ENCODE measurements around the gene NCKAP5. TPM values are rescaled to one million over a fixed set of nuclear protein-coding genes. Genes with fewer than 3 reads are reported as not detected.
A peak's percentile ranks its signal among the peaks of the same experiment; 100 is the strongest.

Gene NCKAP5
- total and polyA plus RNA-seq, 4 donors, result 0.57 to 2.8 (median 2.4) TPM

DNA sequence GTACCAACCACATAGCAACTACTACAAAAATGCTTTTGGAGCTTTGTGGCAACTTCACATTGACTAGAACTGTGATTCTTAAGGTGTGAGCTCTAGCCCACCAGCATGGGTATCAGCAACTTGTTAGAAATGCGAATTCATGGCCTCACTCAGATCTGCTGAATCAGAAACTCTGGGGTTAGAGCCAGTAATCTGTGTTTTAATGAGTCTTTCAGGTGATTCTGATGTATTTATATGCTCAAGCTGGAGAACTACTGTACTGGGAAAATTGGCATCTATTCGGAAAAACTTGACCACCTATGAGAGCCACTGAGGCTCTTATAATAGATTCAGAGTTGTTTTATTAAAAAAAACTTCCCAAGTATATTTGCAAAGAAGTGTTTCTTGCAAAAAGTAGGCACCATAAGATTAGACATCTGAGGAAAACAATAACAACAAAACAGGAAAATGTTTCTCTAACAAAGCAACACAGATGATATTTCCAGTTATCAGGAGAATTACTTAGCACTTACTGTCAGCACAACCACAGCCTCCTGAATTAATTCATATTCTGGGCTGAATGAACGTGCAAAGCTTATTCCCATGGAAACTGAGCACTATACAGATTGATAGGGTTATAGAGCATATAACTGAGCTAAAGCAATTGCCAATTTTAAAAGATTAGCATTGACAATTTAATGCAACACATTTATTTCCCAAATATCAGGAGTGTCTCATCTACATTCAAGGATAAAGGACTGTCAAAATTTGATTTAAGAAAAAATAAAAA is 71.6 kb downstream of the NCKAP5 start:
- Histone ChIP-seq H3K9ac (ENCODE audit: low read depth in 1 of 2, low read length in 2 of 2) (no peak overlapping the region), H3K9me3 (ENCODE audit: control insufficient read depth in 4 of 4, low read length in 3 of 4) (no peaks in the 10 kb centered on the region), H3K4me3 (ENCODE audit: low read depth in 1 of 3, low read length in 3 of 3) (no peak overlapping the region), H3K36me3 (ENCODE audit: control insufficient read depth in 4 of 4, insufficient read depth in 3 of 4, low read depth in 1 of 4, low read length in 3 of 4) (no peaks in the 10 kb centered on the region), H3K27me3 (ENCODE audit: control insufficient read depth in 4 of 4, insufficient read depth in 4 of 4, low read length in 3 of 4) (no peaks in the 10 kb centered on the region), H3K4me1 (ENCODE audit: control insufficient read depth in 4 of 4, insufficient read depth in 4 of 4, low read length in 3 of 4) (peaks cover 0 to 45% (median 13%) of the 10 kb centered on the region in 4 donors), H3K27ac (ENCODE audit: low read depth in 1 of 2, low read length in 2 of 2) (no peak overlapping the region)
- DNase-seq (ENCODE audit: low spot score), result no peak
- 88% methylated on average over 3 of the region's 3 CpGs for WGBS
- TF ChIP-seq YY1 (IDR thresholded peaks at IDR 0.05), result no peak
- no peak for TF ChIP-seq FOXA2 (IDR thresholded peaks at IDR 0.05)
- no peak for TF ChIP-seq EGR1 (IDR thresholded peaks at IDR 0.05; ENCODE audit: low read depth in 2 of 2)

- no peaks in the 10 kb centered on the region for H3K36me3 ChIP-seq (ENCODE audit: control insufficient read depth in 4 of 4, insufficient read depth in 3 of 4, low read depth in 1 of 4, low read length in 3 of 4)
- TF ChIP-seq GABPA (IDR thresholded peaks at IDR 0.05 in 1 of 2, conservative IDR thresholded peaks at IDR 0.05 in 1 of 2) (no peak), SP1 (IDR thresholded peaks at IDR 0.05) (peak; percentile 84), ATF3 (IDR thresholded peaks at IDR 0.05) (no peak), TAF1 (conservative IDR thresholded peaks at IDR 0.05) (no peak), HNF4G (IDR thresholded peaks at IDR 0.05) (peak; percentile 56), RAD21 (IDR thresholded peaks at IDR 0.05) (peak in 1 of 2 donors; percentile 45), EGR1 (IDR thresholded peaks at IDR 0.05; ENCODE audit: low read depth in 2 of 2) (peak in 1 of 2 donors; percentile 49), FOXA1 (IDR thresholded peaks at IDR 0.05) (peak; percentile 71), JUND (IDR thresholded peaks at IDR 0.05) (peak in 1 of 2 donors; percentile 59), YY1 (IDR thresholded peaks at IDR 0.05) (peak; percentile 75), FOXA2 (IDR thresholded peaks at IDR 0.05) (peak; percentile 71), RXRA (IDR thresholded peaks at IDR 0.05) (peak; percentile 81 to 90), HNF4A (conservative IDR thresholded peaks at IDR 0.05) (peak; percentile 90 to 95), NR2F2 (IDR thresholded peaks at IDR 0.05) (peak; percentile 15)
- TF ChIP-seq, protein P1, sequence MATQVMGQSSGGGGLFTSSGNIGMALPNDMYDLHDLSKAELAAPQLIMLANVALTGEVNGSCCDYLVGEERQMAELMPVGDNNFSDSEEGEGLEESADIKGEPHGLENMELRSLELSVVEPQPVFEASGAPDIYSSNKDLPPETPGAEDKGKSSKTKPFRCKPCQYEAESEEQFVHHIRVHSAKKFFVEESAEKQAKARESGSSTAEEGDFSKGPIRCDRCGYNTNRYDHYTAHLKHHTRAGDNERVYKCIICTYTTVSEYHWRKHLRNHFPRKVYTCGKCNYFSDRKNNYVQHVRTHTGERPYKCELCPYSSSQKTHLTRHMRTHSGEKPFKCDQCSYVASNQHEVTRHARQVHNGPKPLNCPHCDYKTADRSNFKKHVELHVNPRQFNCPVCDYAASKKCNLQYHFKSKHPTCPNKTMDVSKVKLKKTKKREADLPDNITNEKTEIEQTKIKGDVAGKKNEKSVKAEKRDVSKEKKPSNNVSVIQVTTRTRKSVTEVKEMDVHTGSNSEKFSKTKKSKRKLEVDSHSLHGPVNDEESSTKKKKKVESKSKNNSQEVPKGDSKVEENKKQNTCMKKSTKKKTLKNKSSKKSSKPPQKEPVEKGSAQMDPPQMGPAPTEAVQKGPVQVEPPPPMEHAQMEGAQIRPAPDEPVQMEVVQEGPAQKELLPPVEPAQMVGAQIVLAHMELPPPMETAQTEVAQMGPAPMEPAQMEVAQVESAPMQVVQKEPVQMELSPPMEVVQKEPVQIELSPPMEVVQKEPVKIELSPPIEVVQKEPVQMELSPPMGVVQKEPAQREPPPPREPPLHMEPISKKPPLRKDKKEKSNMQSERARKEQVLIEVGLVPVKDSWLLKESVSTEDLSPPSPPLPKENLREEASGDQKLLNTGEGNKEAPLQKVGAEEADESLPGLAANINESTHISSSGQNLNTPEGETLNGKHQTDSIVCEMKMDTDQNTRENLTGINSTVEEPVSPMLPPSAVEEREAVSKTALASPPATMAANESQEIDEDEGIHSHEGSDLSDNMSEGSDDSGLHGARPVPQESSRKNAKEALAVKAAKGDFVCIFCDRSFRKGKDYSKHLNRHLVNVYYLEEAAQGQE (IDR thresholded peaks at IDR 0.05), result peak; percentile 80
- TF ChIP-seq, protein P2, sequence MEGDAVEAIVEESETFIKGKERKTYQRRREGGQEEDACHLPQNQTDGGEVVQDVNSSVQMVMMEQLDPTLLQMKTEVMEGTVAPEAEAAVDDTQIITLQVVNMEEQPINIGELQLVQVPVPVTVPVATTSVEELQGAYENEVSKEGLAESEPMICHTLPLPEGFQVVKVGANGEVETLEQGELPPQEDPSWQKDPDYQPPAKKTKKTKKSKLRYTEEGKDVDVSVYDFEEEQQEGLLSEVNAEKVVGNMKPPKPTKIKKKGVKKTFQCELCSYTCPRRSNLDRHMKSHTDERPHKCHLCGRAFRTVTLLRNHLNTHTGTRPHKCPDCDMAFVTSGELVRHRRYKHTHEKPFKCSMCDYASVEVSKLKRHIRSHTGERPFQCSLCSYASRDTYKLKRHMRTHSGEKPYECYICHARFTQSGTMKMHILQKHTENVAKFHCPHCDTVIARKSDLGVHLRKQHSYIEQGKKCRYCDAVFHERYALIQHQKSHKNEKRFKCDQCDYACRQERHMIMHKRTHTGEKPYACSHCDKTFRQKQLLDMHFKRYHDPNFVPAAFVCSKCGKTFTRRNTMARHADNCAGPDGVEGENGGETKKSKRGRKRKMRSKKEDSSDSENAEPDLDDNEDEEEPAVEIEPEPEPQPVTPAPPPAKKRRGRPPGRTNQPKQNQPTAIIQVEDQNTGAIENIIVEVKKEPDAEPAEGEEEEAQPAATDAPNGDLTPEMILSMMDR (IDR thresholded peaks at IDR 0.05; ENCODE audit: low read depth, low read length, missing input control), result no peak
- TF ChIP-seq, protein P3, sequence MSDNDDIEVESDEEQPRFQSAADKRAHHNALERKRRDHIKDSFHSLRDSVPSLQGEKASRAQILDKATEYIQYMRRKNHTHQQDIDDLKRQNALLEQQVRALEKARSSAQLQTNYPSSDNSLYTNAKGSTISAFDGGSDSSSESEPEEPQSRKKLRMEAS (IDR thresholded peaks at IDR 0.05), result peak; percentile 89
- TF ChIP-seq, protein P4, sequence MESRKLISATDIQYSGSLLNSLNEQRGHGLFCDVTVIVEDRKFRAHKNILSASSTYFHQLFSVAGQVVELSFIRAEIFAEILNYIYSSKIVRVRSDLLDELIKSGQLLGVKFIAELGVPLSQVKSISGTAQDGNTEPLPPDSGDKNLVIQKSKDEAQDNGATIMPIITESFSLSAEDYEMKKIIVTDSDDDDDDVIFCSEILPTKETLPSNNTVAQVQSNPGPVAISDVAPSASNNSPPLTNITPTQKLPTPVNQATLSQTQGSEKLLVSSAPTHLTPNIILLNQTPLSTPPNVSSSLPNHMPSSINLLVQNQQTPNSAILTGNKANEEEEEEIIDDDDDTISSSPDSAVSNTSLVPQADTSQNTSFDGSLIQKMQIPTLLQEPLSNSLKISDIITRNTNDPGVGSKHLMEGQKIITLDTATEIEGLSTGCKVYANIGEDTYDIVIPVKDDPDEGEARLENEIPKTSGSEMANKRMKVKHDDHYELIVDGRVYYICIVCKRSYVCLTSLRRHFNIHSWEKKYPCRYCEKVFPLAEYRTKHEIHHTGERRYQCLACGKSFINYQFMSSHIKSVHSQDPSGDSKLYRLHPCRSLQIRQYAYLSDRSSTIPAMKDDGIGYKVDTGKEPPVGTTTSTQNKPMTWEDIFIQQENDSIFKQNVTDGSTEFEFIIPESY (IDR thresholded peaks at IDR 0.05), result peak; percentile 96
- DNase-seq (ENCODE audit: low spot score), result peak; percentile 35
- 30% methylated on average over 5 of the region's 5 CpGs for WGBS
- H3K9me3 ChIP-seq (ENCODE audit: control insufficient read depth in 4 of 4, low read length in 3 of 4), result no peaks in the 10 kb centered on the region
- peaks cover 0 to 49% (median 18%) of the 10 kb centered on the region in 4 donors for H3K4me1 ChIP-seq (ENCODE audit: control insufficient read depth in 4 of 4, insufficient read depth in 4 of 4, low read length in 3 of 4)
- H3K27ac ChIP-seq (ENCODE audit: low read depth in 1 of 2, low read length in 2 of 2), result peak overlapping the region; percentile 52 to 69
- H3K9ac ChIP-seq (ENCODE audit: low read depth in 1 of 2, low read length in 2 of 2), result no peak overlapping the region
- H3K4me3 ChIP-seq (ENCODE audit: low read depth in 1 of 3, low read length in 3 of 3), result no peak overlapping the region
- no peaks in the 10 kb centered on the region for H3K27me3 ChIP-seq (ENCODE audit: control insufficient read depth in 4 of 4, insufficient read depth in 4 of 4, low read length in 3 of 4)
These were observed 73.0 kb downstream of the NCKAP5 start for GRCh38 chr2:133495226-133495625.
